ENCODE results near the gene ANXA8.
"Not testable (repeated sequence)": the region's sequence is repeated elsewhere in the genome, so short reads cannot be mapped to it uniquely, and the experiment has no call there.

Gene ANXA8

GRCh38 chr10:47465216-47465917 is 18.5 kb downstream of the ANXA8 start:
- H3K4me1 ChIP-seq (ENCODE audit: control insufficient read depth in 2 of 2, insufficient read depth in 2 of 2, low read length in 2 of 2); H3K9ac ChIP-seq (ENCODE audit: low read depth in 1 of 2, low read length in 2 of 2); H3K27me3 ChIP-seq (ENCODE audit: control insufficient read depth in 2 of 2, insufficient read depth in 2 of 2, low read length in 2 of 2); H3K27ac ChIP-seq (ENCODE audit: low read depth in 2 of 2, low read length in 2 of 2); H3K9me3 ChIP-seq (ENCODE audit: control insufficient read depth in 2 of 2, low read length in 2 of 2); H3K36me3 ChIP-seq (ENCODE audit: control insufficient read depth in 2 of 2, insufficient read depth in 2 of 2, low read length in 2 of 2); H3K4me3 ChIP-seq (ENCODE audit: low read length in 2 of 2): not testable (repeated sequence)

- not testable (repeated sequence) for H3K27me3 ChIP-seq (ENCODE audit: control insufficient read depth in 2 of 2, insufficient read depth in 2 of 2, low read length in 2 of 2); H3K4me1 ChIP-seq (ENCODE audit: control insufficient read depth in 2 of 2, insufficient read depth in 2 of 2, low read length in 2 of 2); H3K27ac ChIP-seq (ENCODE audit: low read depth in 2 of 2, low read length in 2 of 2); H3K4me3 ChIP-seq (ENCODE audit: low read length in 2 of 2); H3K9me3 ChIP-seq (ENCODE audit: control insufficient read depth in 2 of 2, low read length in 2 of 2); H3K36me3 ChIP-seq (ENCODE audit: control insufficient read depth in 2 of 2, insufficient read depth in 2 of 2, low read length in 2 of 2); H3K9ac ChIP-seq (ENCODE audit: low read depth in 1 of 2, low read length in 2 of 2)
These were observed 21.1 kb downstream of the ANXA8 start for GRCh38 chr10:47462577-47463358.

GRCh38 chr10:47461261-47461687 is 22.6 kb downstream of the ANXA8 start:
- not testable (repeated sequence) for H3K9ac ChIP-seq (ENCODE audit: low read depth in 1 of 2, low read length in 2 of 2); H3K9me3 ChIP-seq (ENCODE audit: control insufficient read depth in 2 of 2, low read length in 2 of 2); H3K4me1 ChIP-seq (ENCODE audit: control insufficient read depth in 2 of 2, insufficient read depth in 2 of 2, low read length in 2 of 2); H3K36me3 ChIP-seq (ENCODE audit: control insufficient read depth in 2 of 2, insufficient read depth in 2 of 2, low read length in 2 of 2); H3K4me3 ChIP-seq (ENCODE audit: low read length in 2 of 2); H3K27me3 ChIP-seq (ENCODE audit: control insufficient read depth in 2 of 2, insufficient read depth in 2 of 2, low read length in 2 of 2); H3K27ac ChIP-seq (ENCODE audit: low read depth in 2 of 2, low read length in 2 of 2)

GRCh38 chr10:47458466-47459154 is 25.3 kb downstream of the ANXA8 start:
- Histone ChIP-seq H3K36me3 (ENCODE audit: control insufficient read depth in 2 of 2, insufficient read depth in 2 of 2, low read length in 2 of 2) (no peaks in the 10 kb centered on the region), H3K9me3 (ENCODE audit: control insufficient read depth in 2 of 2, low read length in 2 of 2) (no peaks in the 10 kb centered on the region), H3K27me3 (ENCODE audit: control insufficient read depth in 2 of 2, insufficient read depth in 2 of 2, low read length in 2 of 2) (no peaks in the 10 kb centered on the region), H3K4me3 (ENCODE audit: low read length in 2 of 2) (no peak overlapping the region), H3K27ac (ENCODE audit: low read depth in 2 of 2, low read length in 2 of 2) (no peak overlapping the region), H3K9ac (ENCODE audit: low read depth in 1 of 2, low read length in 2 of 2) (no peak overlapping the region), H3K4me1 (ENCODE audit: control insufficient read depth in 2 of 2, insufficient read depth in 2 of 2, low read length in 2 of 2) (no peaks in the 10 kb centered on the region)

GRCh38 chr10:47457826-47458225 is 26.1 kb downstream of the ANXA8 start:
- Histone ChIP-seq H3K36me3 (ENCODE audit: control insufficient read depth in 2 of 2, insufficient read depth in 2 of 2, low read length in 2 of 2) (no peaks in the 10 kb centered on the region), H3K9me3 (ENCODE audit: control insufficient read depth in 2 of 2, low read length in 2 of 2) (no peaks in the 10 kb centered on the region), H3K4me1 (ENCODE audit: control insufficient read depth in 2 of 2, insufficient read depth in 2 of 2, low read length in 2 of 2) (no peaks in the 10 kb centered on the region), H3K27me3 (ENCODE audit: control insufficient read depth in 2 of 2, insufficient read depth in 2 of 2, low read length in 2 of 2) (no peaks in the 10 kb centered on the region), H3K27ac (ENCODE audit: low read depth in 2 of 2, low read length in 2 of 2) (no peak overlapping the region), H3K4me3 (ENCODE audit: low read length in 2 of 2) (no peak overlapping the region), H3K9ac (ENCODE audit: low read depth in 1 of 2, low read length in 2 of 2) (no peak overlapping the region)

- Histone ChIP-seq H3K27me3 (ENCODE audit: control insufficient read depth in 2 of 2, insufficient read depth in 2 of 2, low read length in 2 of 2) (no peaks in the 10 kb centered on the region), H3K36me3 (ENCODE audit: control insufficient read depth in 2 of 2, insufficient read depth in 2 of 2, low read length in 2 of 2) (no peaks in the 10 kb centered on the region), H3K27ac (ENCODE audit: low read depth in 2 of 2, low read length in 2 of 2) (no peak overlapping the region), H3K4me3 (ENCODE audit: low read length in 2 of 2) (no peak overlapping the region), H3K4me1 (ENCODE audit: control insufficient read depth in 2 of 2, insufficient read depth in 2 of 2, low read length in 2 of 2) (no peaks in the 10 kb centered on the region), H3K9ac (ENCODE audit: low read depth in 1 of 2, low read length in 2 of 2) (no peak overlapping the region), H3K9me3 (ENCODE audit: control insufficient read depth in 2 of 2, low read length in 2 of 2) (no peaks in the 10 kb centered on the region)
These were observed 26.4 kb downstream of the ANXA8 start for GRCh38 chr10:47457528-47457820.

GRCh38 chr10:47456794-47457527 is 27.0 kb downstream of the ANXA8 start:
- Histone ChIP-seq H3K4me3 (ENCODE audit: low read length in 2 of 2) (no peak overlapping the region), H3K4me1 (ENCODE audit: control insufficient read depth in 2 of 2, insufficient read depth in 2 of 2, low read length in 2 of 2) (no peaks in the 10 kb centered on the region), H3K27ac (ENCODE audit: low read depth in 2 of 2, low read length in 2 of 2) (no peak overlapping the region), H3K36me3 (ENCODE audit: control insufficient read depth in 2 of 2, insufficient read depth in 2 of 2, low read length in 2 of 2) (no peaks in the 10 kb centered on the region), H3K27me3 (ENCODE audit: control insufficient read depth in 2 of 2, insufficient read depth in 2 of 2, low read length in 2 of 2) (peaks cover 0 to 3% of the 10 kb centered on the region in 2 donors), H3K9ac (ENCODE audit: low read depth in 1 of 2, low read length in 2 of 2) (no peak overlapping the region), H3K9me3 (ENCODE audit: control insufficient read depth in 2 of 2, low read length in 2 of 2) (no peaks in the 10 kb centered on the region)

GRCh38 chr10:47456079-47456785 is 27.7 kb downstream of the ANXA8 start:
- Histone ChIP-seq H3K27ac (ENCODE audit: low read depth in 2 of 2, low read length in 2 of 2) (no peak overlapping the region), H3K36me3 (ENCODE audit: control insufficient read depth in 2 of 2, insufficient read depth in 2 of 2, low read length in 2 of 2) (no peaks in the 10 kb centered on the region), H3K4me3 (ENCODE audit: low read length in 2 of 2) (no peak overlapping the region), H3K9me3 (ENCODE audit: control insufficient read depth in 2 of 2, low read length in 2 of 2) (no peaks in the 10 kb centered on the region), H3K4me1 (ENCODE audit: control insufficient read depth in 2 of 2, insufficient read depth in 2 of 2, low read length in 2 of 2) (no peaks in the 10 kb centered on the region), H3K9ac (ENCODE audit: low read depth in 1 of 2, low read length in 2 of 2) (no peak overlapping the region), H3K27me3 (ENCODE audit: control insufficient read depth in 2 of 2, insufficient read depth in 2 of 2, low read length in 2 of 2) (peaks cover 0 to 3% of the 10 kb centered on the region in 2 donors)

- H3K4me3 ChIP-seq (ENCODE audit: low read length in 2 of 2); H3K9ac ChIP-seq (ENCODE audit: low read depth in 1 of 2, low read length in 2 of 2); H3K36me3 ChIP-seq (ENCODE audit: control insufficient read depth in 2 of 2, insufficient read depth in 2 of 2, low read length in 2 of 2); H3K9me3 ChIP-seq (ENCODE audit: control insufficient read depth in 2 of 2, low read length in 2 of 2); H3K4me1 ChIP-seq (ENCODE audit: control insufficient read depth in 2 of 2, insufficient read depth in 2 of 2, low read length in 2 of 2); H3K27ac ChIP-seq (ENCODE audit: low read depth in 2 of 2, low read length in 2 of 2); H3K27me3 ChIP-seq (ENCODE audit: control insufficient read depth in 2 of 2, insufficient read depth in 2 of 2, low read length in 2 of 2): not testable (repeated sequence)
These were observed 28.4 kb downstream of the ANXA8 start for GRCh38 chr10:47455350-47456078.

Measured in mucosa of rectum (tissue), 2 donors.